Lower leg skin (tissue), 3 donors: ENCODE measurements around the gene FOSL2.

Experiments
- CTCF ChIP-seq, 3 donors: fragments of 450-650 bp; IDR thresholded peaks; one replicate each; pipeline ENCODE4 v1.5.1; 2016; ENCODE audit warnings: antibody characterized with exemption in 3 of 3, mild to moderate bottlenecking in 3 of 3, moderate library complexity in 2 of 3
- POLR2A ChIP-seq, 2 donors: fragments of 450-650 bp; IDR thresholded peaks; one replicate each; pipeline ENCODE4 v1.6.1; 2016 to 2017; ENCODE audit warnings: antibody characterized with exemption in 2 of 2, mild to moderate bottlenecking in 1 of 2, moderate library complexity in 1 of 2

- TF ChIP-seq CTCF (IDR thresholded peaks at IDR 0.05) (no peak), POLR2A (IDR thresholded peaks at IDR 0.05) (no peak)
Measured at GRCh38 chr2:28425464-28425835, 32.8 kb downstream of the FOSL2 start.
